Lower lobe of right lung (tissue), 2 donors: ENCODE measurements around the gene UBAP1. TPM values are rescaled to one million over a fixed set of nuclear protein-coding genes. Genes with fewer than 3 reads are reported as not detected.
A peak's percentile ranks its signal among the peaks of the same experiment; 100 is the strongest.

Experiments
- ATAC-seq, 2 donors: fragments of 200-7000 bp; cut with Tn5 transposase; one replicate each; pipeline ENCODE4 v1.9.1; 2020 to 2022; ENCODE audit warnings: mild to moderate bottlenecking in 2 of 2, moderate library complexity in 2 of 2
- DNase-seq: peaks from one replicate; pipeline ENCODE4 v3.0.0-alpha.2; 2020
- H3K27ac ChIP-seq: fragments of 200-600 bp; one replicate; pipeline ENCODE4 v1.8.0; 2022
- H3K27me3 ChIP-seq: fragments of 200-600 bp; one replicate; pipeline ENCODE4 v1.8.0; 2022; ENCODE audit warnings: low read depth
- H3K36me3 ChIP-seq: fragments of 200-600 bp; one replicate; pipeline ENCODE4 v1.8.0; 2022; ENCODE audit warnings: mild to moderate bottlenecking
- H3K4me1 ChIP-seq: fragments of 200-600 bp; one replicate; pipeline ENCODE4 v1.8.0; 2022
- H3K4me3 ChIP-seq: fragments of 200-600 bp; one replicate; pipeline ENCODE4 v1.8.0; 2022; ENCODE audit warnings: mild to moderate bottlenecking
- H3K9me3 ChIP-seq: fragments of 200-600 bp; one replicate; pipeline ENCODE4 v1.8.0; 2022
- intact Hi-C: fragments of 100-400 bp; cut with DNase I; formaldehyde crosslinking; loops from one replicate; pipeline ENCODE4 v1.11.0; 2022
- total RNA-seq: library from RNA; stranded (reverse); fragmentation: NEBNext Ultra II Directional; extraction: Animal tissue kit (Norgen Biotek cat#: 25700); gene quantifications from one replicate; pipeline ENCODE4 v1.2.1, GENCODE V29; 2021
- TF ChIP-seq, protein P1 (sequence below): fragments of 200-600 bp; IDR thresholded peaks from one replicate; pipeline ENCODE4 v1.8.0; 2022; ENCODE audit warnings: antibody characterized with exemption, mild to moderate bottlenecking
- donor health status: DM: no; HTN: yes; CAD: no; lungs with severe emphysema.

The UBAP1 gene
- total RNA-seq, 1 donor from 2014 or later, result 47.0 TPM

DNA sequence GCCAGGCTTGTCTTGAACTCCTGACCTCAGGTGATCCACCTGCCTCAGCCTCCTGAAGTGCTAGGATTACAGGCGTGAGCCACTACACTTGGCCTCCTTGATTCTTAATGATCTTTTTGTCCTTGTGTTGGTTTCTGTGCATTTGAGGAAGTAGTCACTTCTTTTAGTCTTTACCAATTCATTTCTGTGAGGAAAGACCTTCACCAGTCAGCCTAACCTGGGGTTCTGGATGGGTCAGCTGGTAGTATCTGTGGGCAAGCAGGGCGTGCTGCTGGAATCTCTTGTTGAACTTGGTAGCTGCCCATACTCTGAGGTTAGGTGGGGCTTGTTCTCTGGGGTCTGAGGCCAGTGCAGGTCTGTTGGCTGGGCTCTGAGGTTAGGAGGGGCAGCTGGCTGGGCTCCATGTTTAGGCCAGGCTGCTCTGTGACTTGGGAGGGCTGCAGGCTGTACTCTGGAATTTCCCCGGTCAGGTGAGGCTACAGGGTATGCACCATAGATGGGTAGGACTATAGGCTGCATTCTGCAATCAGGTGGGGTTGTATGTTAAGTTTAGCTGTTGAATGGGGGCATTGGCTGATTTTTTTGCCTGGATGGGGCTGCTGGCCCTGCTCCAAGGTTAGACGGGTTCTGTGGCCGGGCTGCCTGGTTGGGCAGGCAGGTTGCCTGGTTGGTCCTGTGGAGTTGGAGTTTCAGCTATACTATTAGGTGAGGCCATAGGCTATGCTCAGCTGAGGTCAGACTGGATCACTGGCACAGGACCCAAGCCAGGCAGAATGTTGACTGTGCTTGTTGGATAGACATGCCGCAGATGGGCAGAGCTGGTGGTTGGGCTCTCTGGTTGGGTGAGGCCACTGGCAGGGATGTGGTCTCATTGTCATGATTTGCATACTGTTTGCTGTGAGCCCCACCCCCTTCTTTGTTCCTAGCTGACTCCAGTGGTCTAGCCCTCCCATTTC, 19.2 kb downstream of the UBAP1 start:
- TF ChIP-seq, protein P1, sequence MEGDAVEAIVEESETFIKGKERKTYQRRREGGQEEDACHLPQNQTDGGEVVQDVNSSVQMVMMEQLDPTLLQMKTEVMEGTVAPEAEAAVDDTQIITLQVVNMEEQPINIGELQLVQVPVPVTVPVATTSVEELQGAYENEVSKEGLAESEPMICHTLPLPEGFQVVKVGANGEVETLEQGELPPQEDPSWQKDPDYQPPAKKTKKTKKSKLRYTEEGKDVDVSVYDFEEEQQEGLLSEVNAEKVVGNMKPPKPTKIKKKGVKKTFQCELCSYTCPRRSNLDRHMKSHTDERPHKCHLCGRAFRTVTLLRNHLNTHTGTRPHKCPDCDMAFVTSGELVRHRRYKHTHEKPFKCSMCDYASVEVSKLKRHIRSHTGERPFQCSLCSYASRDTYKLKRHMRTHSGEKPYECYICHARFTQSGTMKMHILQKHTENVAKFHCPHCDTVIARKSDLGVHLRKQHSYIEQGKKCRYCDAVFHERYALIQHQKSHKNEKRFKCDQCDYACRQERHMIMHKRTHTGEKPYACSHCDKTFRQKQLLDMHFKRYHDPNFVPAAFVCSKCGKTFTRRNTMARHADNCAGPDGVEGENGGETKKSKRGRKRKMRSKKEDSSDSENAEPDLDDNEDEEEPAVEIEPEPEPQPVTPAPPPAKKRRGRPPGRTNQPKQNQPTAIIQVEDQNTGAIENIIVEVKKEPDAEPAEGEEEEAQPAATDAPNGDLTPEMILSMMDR, result no peak
- Histone ChIP-seq H3K9me3 (no peaks in the 10 kb centered on the region), H3K36me3 (peaks cover 28% of the 10 kb centered on the region), H3K4me3 (no peak overlapping the region), H3K27me3 (no peaks in the 10 kb centered on the region), H3K27ac (no peak overlapping the region), H3K4me1 (peaks cover 24% of the 10 kb centered on the region)
- intact Hi-C loops, result no loop called here
- peak; percentile 42 to 60 for ATAC-seq
- DNase-seq, result no peak

DNA sequence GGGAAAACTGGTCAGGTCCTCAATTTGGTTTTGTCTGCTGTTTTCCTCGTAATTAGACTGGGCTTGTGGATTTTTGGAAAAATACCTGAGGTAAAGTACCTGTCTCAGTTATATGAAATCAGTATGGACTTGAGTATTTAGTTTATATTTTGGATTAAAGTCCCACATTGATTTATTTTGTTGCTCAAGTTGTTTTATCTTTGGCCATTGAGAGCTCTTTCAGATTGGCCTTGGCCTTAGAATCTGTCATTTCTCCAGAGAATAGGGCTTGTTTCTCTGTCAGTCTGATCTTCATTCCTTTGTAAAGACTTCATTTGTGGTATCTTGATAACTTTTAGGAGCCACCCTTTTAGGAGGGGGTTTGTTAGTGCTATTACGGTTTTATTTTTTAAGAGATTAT, 21.2 kb downstream of the UBAP1 start:
- H3K27me3 ChIP-seq, result no peaks in the 10 kb centered on the region
- no peak overlapping the region for H3K4me3 ChIP-seq
- H3K9me3 ChIP-seq, result no peaks in the 10 kb centered on the region
- peaks cover 23% of the 10 kb centered on the region for H3K36me3 ChIP-seq
- no peak for ATAC-seq
- TF ChIP-seq, protein P1, result no peak
- intact Hi-C loops, result no loop called here
- H3K4me1 ChIP-seq, result peaks cover 38% of the 10 kb centered on the region
- no peak overlapping the region for H3K27ac ChIP-seq
- no peak for DNase-seq

DNA sequence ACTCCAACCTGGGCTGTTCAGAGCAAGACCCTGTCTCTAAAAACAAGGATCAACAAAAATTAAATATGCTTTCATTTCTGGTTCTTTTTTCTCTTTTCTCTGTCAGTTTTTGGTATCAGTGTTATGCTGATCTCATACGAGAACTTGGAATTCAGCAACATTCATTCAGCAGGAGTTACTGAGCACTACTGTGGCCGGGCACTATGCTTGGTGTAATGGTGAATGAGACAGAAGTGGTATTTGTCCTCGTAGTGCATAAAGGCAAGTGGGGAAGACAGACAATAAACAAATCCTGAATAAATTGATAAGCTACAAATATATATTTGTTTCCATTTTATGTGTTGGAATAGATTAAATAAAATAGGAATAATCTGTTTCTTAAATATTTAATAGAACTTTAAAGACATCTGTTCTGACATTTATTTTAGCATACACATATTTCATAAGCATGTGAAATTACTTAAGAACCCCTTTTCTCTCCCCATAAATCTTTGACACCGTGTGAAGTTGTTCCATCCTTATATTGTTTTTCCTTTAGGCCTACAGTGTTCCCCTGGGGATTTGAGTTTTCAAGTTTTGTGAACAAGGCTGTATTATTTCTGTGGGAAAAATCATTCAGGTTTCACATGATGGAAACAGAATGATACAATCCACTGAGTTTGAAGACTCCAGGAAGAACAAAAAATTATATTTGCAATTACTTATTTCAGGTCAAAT, 24.6 kb downstream of the UBAP1 start:
- Histone ChIP-seq H3K4me1 (peaks cover 26% of the 10 kb centered on the region), H3K36me3 (peaks cover 15% of the 10 kb centered on the region)
- intact Hi-C loops, result no loop called here

DNA sequence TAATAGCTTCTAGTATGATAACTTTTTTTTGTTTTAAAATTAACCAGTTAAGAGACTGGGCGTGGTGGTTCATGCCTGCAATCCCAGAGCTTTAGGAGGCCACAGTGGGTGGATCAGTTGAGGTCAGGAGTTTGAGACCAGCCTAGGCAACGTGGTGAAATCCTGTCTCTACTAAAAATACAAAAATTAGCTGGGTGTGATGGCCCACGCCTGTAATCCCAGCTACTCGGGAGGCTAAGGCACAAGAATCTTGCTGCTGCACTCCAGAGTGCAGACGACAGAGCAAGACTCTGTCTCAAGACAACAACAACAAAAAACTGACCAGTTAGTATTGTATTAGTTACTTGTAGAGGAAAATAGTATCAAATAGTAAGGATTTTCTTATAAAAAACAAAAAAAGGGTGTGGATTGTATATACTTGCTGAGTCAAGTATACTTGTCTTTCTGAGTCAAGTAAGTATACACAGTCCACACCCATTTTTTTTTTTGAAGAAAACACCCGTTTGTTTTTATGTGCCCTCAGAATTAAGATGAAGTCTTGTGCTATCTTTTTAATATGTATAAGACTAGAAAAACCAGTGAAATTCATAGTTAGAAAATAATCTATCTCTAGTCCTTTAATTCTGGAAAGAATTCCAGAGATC, 25.3 kb downstream of the UBAP1 start:
- ATAC-seq, result peak in 1 of 2 donors; percentile 52
- peaks cover 23% of the 10 kb centered on the region for H3K4me1 ChIP-seq
- intact Hi-C loops, result no loop called here
- H3K36me3 ChIP-seq, result peaks cover 10% of the 10 kb centered on the region
- H3K27me3 ChIP-seq, result no peaks in the 10 kb centered on the region
- TF ChIP-seq, protein P1, result no peak
- DNase-seq, result no peak
- no peaks in the 10 kb centered on the region for H3K9me3 ChIP-seq
- H3K27ac ChIP-seq, result no peak overlapping the region
- no peak overlapping the region for H3K4me3 ChIP-seq

More for the DNA sequence above, 24.6 kb downstream of the UBAP1 start:
- TF ChIP-seq, protein P1, result no peak
- H3K27ac ChIP-seq, result no peak overlapping the region
- DNase-seq (no peak), ATAC-seq (no peak)
- H3K9me3 ChIP-seq, result no peaks in the 10 kb centered on the region
- no peaks in the 10 kb centered on the region for H3K27me3 ChIP-seq
- no peak overlapping the region for H3K4me3 ChIP-seq

DNA sequence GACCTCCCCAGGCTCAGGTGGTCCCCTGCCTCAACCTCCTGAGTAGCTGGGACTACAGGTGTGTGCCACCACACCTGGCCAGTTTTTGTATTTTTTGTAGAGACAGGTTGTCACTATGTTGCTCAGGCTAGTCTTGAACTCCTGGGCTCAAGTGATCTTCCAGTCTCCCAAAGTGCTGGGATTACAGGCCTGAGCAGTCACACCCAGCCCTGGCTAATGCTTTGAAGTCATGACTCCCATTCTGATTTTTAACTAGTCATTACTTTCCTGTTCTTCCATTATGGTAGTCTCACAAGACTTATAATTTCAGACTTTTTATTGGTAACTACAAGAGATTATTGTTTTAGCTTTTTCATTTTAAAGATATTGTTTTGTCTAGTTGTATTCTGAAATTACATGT, 26.3 kb downstream of the UBAP1 start:
- DNase-seq, result no peak
- Histone ChIP-seq H3K4me1 (peaks cover 17% of the 10 kb centered on the region), H3K27me3 (no peaks in the 10 kb centered on the region), H3K36me3 (peaks cover 10% of the 10 kb centered on the region), H3K4me3 (no peak overlapping the region), H3K9me3 (no peaks in the 10 kb centered on the region), H3K27ac (no peak overlapping the region)
- ATAC-seq, result no peak
- TF ChIP-seq, protein P1, result no peak
- intact Hi-C loops, result no loop called here
